Mesothelial cell of epicardium (in vitro differentiated cells): ENCODE measurements around the gene MYRIP. TPM values are rescaled to one million over a fixed set of nuclear protein-coding genes. Genes with fewer than 3 reads are reported as not detected.
"Not testable (repeated sequence)": the region's sequence is repeated elsewhere in the genome, so short reads cannot be mapped to it uniquely, and the experiment has no call there.

Source experiments
- DNase-seq, 2 experiments: peaks; one replicate each; pipeline ENCODE4 v3.0.0; 2021; ENCODE audit warnings: low spot score in 2 of 2; ENCODE audit not compliant: unreplicated experiment in 2 of 2
- H3K27ac Mint-ChIP-seq: 2 replicates; pipeline ENCODE4 v1.8.0; 2021; ENCODE audit warnings: mixed read lengths
- H3K27me3 Mint-ChIP-seq: 2 replicates; pipeline ENCODE4 v1.8.0; 2021; ENCODE audit warnings: low read depth, mixed read lengths
- H3K36me3 Mint-ChIP-seq: 2 replicates; pipeline ENCODE4 v1.8.0; 2021; ENCODE audit warnings: mixed read lengths
- H3K4me1 Mint-ChIP-seq: 2 replicates; pipeline ENCODE4 v1.8.0; 2021; ENCODE audit warnings: mixed read lengths
- H3K4me3 Mint-ChIP-seq: 2 replicates; pipeline ENCODE4 v1.8.0; 2021; ENCODE audit warnings: mild to moderate bottlenecking, moderate library complexity, mixed read lengths
- H3K9me3 Mint-ChIP-seq: 2 replicates; pipeline ENCODE4 v1.8.0; 2021; ENCODE audit warnings: mixed read lengths
- CTCF ChIP-seq: fragments of 200-600 bp; sonication (generic); IDR thresholded peaks from one replicate; pipeline ENCODE4 v1.5.0; 2021; ENCODE audit warnings: antibody characterized with exemption; ENCODE audit not compliant: unreplicated experiment
- total RNA-seq: library from RNA; stranded (reverse); gene quantifications from 3 replicates; pipeline ENCODE4 v1.2.1, GENCODE V29; 2021

MYRIP gene
- total RNA-seq, 1 donor from 2014 or later: 0.63 TPM

GRCh38 chr3:39801216-39801615, 8.2 kb upstream of the MYRIP start:
- no peaks in the 10 kb centered on the region for H3K4me1 Mint-ChIP-seq
- peaks cover 12% of the 10 kb centered on the region for H3K9me3 Mint-ChIP-seq
- DNase-seq: no peak
- H3K4me3 Mint-ChIP-seq: no peak overlapping the region
- no peaks in the 10 kb centered on the region for H3K36me3 Mint-ChIP-seq
- peaks cover 72% of the 10 kb centered on the region for H3K27me3 Mint-ChIP-seq
- no peak overlapping the region for H3K27ac Mint-ChIP-seq
- no peak for TF ChIP-seq CTCF

- peaks cover 80% of the 10 kb centered on the region for H3K27me3 Mint-ChIP-seq
- H3K36me3 Mint-ChIP-seq, DNase-seq, H3K27ac Mint-ChIP-seq, H3K4me1 Mint-ChIP-seq, H3K4me3 Mint-ChIP-seq: not testable (repeated sequence)
- peaks cover 12% of the 10 kb centered on the region for H3K9me3 Mint-ChIP-seq
Observed at GRCh38 chr3:39802486-39802885, 6.9 kb upstream of the MYRIP start.

DNA sequence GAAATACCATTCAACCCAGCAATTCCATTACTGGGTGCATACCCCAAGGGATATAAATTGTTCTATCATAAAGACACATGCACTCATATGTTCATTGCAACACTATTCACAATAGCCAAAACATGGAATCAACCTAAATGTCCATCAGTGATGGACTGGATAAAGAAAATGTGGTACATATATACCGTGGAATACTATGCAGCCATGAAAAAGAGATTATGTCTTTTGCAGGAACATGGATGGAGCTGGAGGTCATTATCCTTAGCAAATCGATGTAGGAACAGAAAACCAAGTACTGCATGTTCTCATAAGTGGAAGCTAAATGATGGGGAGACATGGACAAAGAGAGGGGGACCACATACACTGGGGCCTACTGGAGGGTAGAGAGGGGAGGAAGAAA, 5.5 kb upstream of the MYRIP start:
- peaks cover 12% of the 10 kb centered on the region for H3K9me3 Mint-ChIP-seq
- H3K36me3 Mint-ChIP-seq: no peaks in the 10 kb centered on the region
- H3K4me3 Mint-ChIP-seq: no peak overlapping the region
- peaks cover 82% of the 10 kb centered on the region for H3K27me3 Mint-ChIP-seq
- TF ChIP-seq CTCF: no peak
- no peak for DNase-seq
- H3K4me1 Mint-ChIP-seq: peaks cover 5% of the 10 kb centered on the region
- no peak overlapping the region for H3K27ac Mint-ChIP-seq

- Mint-ChIP-seq H3K27ac (no peak overlapping the region), H3K9me3 (peaks cover 12% of the 10 kb centered on the region), H3K4me1 (peaks cover 8% of the 10 kb centered on the region), H3K27me3 (peaks cover 81% of the 10 kb centered on the region), H3K36me3 (no peaks in the 10 kb centered on the region), H3K4me3 (no peak overlapping the region)
- DNase-seq: no peak
- TF ChIP-seq CTCF: no peak
Observed at GRCh38 chr3:39804951-39805350, 4.5 kb upstream of the MYRIP start.

- Mint-ChIP-seq H3K27ac (no peak overlapping the region), H3K9me3 (peaks cover 12% of the 10 kb centered on the region), H3K4me3 (no peak overlapping the region), H3K4me1 (peaks cover 15% of the 10 kb centered on the region), H3K36me3 (no peaks in the 10 kb centered on the region), H3K27me3 (peaks cover 86% of the 10 kb centered on the region)
- DNase-seq: no peak
- no peak for TF ChIP-seq CTCF
Observed at GRCh38 chr3:39805650-39806049, 3.8 kb upstream of the MYRIP start.

- DNase-seq: no peak
- Mint-ChIP-seq H3K4me1 (peaks cover 15% of the 10 kb centered on the region), H3K9me3 (peaks cover 12% of the 10 kb centered on the region), H3K27me3 (peaks cover 88% of the 10 kb centered on the region), H3K4me3 (no peak overlapping the region), H3K27ac (no peak overlapping the region), H3K36me3 (no peaks in the 10 kb centered on the region)
- TF ChIP-seq CTCF: no peak
Observed at GRCh38 chr3:39806820-39807219, 2.6 kb upstream of the MYRIP start.
